Measurements from ENCODE around the gene RXFP2.

RXFP2 gene

DNA sequence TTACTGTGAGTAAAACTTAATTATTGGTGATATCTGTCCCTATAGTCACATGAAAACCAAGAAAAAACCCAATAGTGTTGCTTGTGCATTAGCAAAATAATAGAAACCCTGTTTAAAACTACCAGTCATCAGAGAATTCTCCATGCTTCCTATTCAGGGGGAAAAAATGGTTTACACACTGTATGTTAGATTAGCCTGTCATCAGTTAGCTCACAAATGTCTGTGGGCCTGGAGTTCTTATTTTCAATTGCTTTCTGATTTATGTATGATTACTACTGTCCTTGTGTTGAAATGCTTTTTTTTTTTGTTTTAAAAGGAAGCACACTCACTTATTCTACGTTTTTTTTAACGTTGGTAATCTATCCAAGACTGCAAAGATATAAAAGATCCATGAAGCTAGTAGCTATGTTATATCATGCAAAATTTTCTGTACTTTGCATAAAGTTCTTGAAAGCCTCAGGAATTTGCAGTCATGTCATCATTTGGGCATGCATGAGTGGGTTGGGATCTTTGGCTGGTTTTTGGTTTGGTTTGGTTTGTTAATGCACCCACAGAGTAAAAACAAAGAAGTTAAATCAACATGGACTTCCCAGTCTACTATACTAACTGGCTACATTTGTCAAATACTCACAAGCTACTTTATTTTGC lies 25.9 kb downstream of the RXFP2 start:
- Histone ChIP-seq H3K9ac (ENCODE audit: low read depth in 1 of 2, low read length in 2 of 2) (no peak overlapping the region), H3K4me3 (ENCODE audit: low read depth in 1 of 2, low read length in 2 of 2) (no peak overlapping the region), H3K27ac (ENCODE audit: low read depth, low read length) (no peak overlapping the region)

DNA sequence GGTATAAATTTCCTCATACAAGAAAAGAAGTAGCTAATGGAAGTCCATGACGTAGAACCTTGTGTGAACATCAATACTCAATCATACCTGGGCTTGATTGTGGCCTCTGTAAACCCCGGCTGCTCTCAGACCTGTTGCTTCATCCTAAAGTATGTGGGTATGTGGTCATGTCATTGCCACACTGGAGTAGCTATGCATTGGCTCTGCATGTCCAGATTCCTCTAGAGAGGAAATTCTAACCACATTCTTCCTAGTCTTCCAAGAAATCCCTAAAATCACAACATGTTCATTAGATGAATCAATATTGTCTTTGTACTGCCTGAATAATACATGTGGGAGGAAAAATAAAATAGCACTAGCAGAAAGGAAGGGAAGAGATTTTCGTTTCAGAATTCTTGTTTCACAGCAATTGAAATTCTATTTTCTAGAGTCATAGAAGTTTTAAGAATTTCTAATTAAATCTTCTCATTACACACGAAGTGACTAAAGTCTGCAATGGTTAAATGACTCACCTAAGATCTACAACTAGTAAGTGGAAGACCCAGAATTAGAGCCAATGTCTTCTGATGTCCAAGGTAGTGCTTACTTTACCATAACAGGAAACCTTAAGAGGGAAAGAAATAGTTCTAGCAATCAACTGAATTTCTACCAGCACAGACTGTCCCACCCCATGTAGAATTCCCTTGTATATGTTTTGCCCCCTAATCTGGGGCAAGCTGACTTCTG lies 28.0 kb downstream of the RXFP2 start:
- no peaks in the 10 kb centered on the region for H3K4me1 ChIP-seq (ENCODE audit: control insufficient read depth in 1 of 2, insufficient read depth in 2 of 2, low read length in 2 of 2)
- no peak overlapping the region for H3K4me3 ChIP-seq (ENCODE audit: low read depth in 1 of 2, low read length in 2 of 2)
- no peaks in the 10 kb centered on the region for H3K27me3 ChIP-seq (ENCODE audit: control insufficient read depth in 1 of 2, insufficient read depth in 2 of 2, low read length in 2 of 2)
- no peak overlapping the region for H3K27ac ChIP-seq (ENCODE audit: low read depth, low read length)
- no peak overlapping the region for H3K9ac ChIP-seq (ENCODE audit: low read depth in 1 of 2, low read length in 2 of 2)
- H3K36me3 ChIP-seq (ENCODE audit: control insufficient read depth in 1 of 2, insufficient read depth in 2 of 2, low read length in 2 of 2), result no peaks in the 10 kb centered on the region
- no peaks in the 10 kb centered on the region for H3K9me3 ChIP-seq (ENCODE audit: control insufficient read depth in 1 of 2, low read length in 2 of 2)

More for the DNA sequence above, 25.9 kb downstream of the RXFP2 start:
- Histone ChIP-seq H3K36me3 (ENCODE audit: control insufficient read depth in 1 of 2, insufficient read depth in 2 of 2, low read length in 2 of 2) (no peaks in the 10 kb centered on the region), H3K9me3 (ENCODE audit: control insufficient read depth in 1 of 2, low read length in 2 of 2) (no peaks in the 10 kb centered on the region), H3K27me3 (ENCODE audit: control insufficient read depth in 1 of 2, insufficient read depth in 2 of 2, low read length in 2 of 2) (no peaks in the 10 kb centered on the region), H3K4me1 (ENCODE audit: control insufficient read depth in 1 of 2, insufficient read depth in 2 of 2, low read length in 2 of 2) (no peaks in the 10 kb centered on the region)

DNA sequence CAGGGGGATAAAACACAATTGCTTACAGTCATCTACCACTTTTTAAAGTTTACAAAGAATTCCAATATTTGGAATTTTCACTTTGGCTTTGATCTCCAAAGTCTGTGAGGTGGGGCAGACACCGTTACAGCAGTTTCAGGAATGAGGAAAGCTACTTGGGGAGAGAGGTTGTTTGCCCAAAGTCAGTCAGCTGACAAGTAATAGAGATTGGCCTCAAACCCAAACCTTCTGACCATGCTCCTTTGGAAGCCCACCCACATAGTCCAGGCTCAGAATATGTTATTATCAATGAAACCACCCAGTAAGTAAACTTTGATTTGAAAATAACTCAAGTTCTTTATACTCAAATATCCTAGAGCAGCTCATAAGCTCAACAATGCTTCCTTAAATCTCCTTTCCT lies 29.0 kb downstream of the RXFP2 start:
- Histone ChIP-seq H3K27me3 (ENCODE audit: control insufficient read depth in 1 of 2, insufficient read depth in 2 of 2, low read length in 2 of 2) (no peaks in the 10 kb centered on the region), H3K27ac (ENCODE audit: low read depth, low read length) (no peak overlapping the region), H3K4me3 (ENCODE audit: low read depth in 1 of 2, low read length in 2 of 2) (no peak overlapping the region)

DNA sequence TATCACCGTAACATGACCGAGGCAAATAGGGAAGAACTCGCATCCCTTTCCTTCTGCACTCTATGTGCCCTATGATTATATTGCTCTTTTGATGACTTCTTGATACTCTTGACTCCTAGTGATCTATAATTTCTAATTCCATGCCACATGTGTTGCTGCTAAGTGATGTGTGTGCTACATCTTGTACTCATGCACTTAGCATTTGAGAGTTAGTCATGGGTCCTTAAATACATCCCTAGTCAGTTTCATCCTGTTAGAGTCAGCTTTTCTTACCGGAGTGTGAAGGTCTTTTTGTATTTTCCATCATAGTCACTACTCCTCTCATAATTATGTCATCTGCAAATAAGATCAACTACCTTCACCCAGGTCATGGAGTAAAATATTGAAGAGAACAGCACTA lies 30.2 kb downstream of the RXFP2 start:
- no peak overlapping the region for H3K4me3 ChIP-seq (ENCODE audit: low read depth in 1 of 2, low read length in 2 of 2)
- no peak overlapping the region for H3K9ac ChIP-seq (ENCODE audit: low read depth in 1 of 2, low read length in 2 of 2)
- H3K27me3 ChIP-seq (ENCODE audit: control insufficient read depth in 1 of 2, insufficient read depth in 2 of 2, low read length in 2 of 2), result no peaks in the 10 kb centered on the region
- no peaks in the 10 kb centered on the region for H3K9me3 ChIP-seq (ENCODE audit: control insufficient read depth in 1 of 2, low read length in 2 of 2)
- H3K27ac ChIP-seq (ENCODE audit: low read depth, low read length), result no peak overlapping the region
- no peaks in the 10 kb centered on the region for H3K4me1 ChIP-seq (ENCODE audit: control insufficient read depth in 1 of 2, insufficient read depth in 2 of 2, low read length in 2 of 2)
- H3K36me3 ChIP-seq (ENCODE audit: control insufficient read depth in 1 of 2, insufficient read depth in 2 of 2, low read length in 2 of 2), result no peaks in the 10 kb centered on the region

More for the DNA sequence above, 29.0 kb downstream of the RXFP2 start:
- Histone ChIP-seq H3K9ac (ENCODE audit: low read depth in 1 of 2, low read length in 2 of 2) (no peak overlapping the region), H3K36me3 (ENCODE audit: control insufficient read depth in 1 of 2, insufficient read depth in 2 of 2, low read length in 2 of 2) (no peaks in the 10 kb centered on the region), H3K9me3 (ENCODE audit: control insufficient read depth in 1 of 2, low read length in 2 of 2) (no peaks in the 10 kb centered on the region), H3K4me1 (ENCODE audit: control insufficient read depth in 1 of 2, insufficient read depth in 2 of 2, low read length in 2 of 2) (no peaks in the 10 kb centered on the region)

DNA sequence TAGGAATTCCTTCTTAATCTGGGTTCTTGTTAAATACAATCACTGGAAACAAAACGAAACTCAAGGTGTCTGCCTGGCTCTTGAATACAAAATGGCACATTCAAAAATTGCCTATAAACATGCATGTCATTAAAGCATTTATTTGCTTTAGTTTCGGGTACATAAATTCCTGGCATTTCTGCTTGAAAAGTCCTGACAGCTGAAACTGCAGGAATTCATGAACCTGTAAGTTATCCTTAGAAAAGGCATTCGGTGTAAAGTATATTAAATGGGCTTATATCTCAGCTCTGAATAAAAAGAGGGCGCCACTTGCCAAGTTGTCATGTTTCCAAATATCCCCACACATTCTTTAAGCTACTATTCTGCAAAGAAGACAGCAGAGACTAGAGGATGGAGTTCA lies 32.9 kb downstream of the RXFP2 start:
- Histone ChIP-seq H3K27me3 (ENCODE audit: control insufficient read depth in 1 of 2, insufficient read depth in 2 of 2, low read length in 2 of 2) (no peaks in the 10 kb centered on the region), H3K9ac (ENCODE audit: low read depth in 1 of 2, low read length in 2 of 2) (no peak overlapping the region), H3K4me3 (ENCODE audit: low read depth in 1 of 2, low read length in 2 of 2) (no peak overlapping the region), H3K9me3 (ENCODE audit: control insufficient read depth in 1 of 2, low read length in 2 of 2) (no peaks in the 10 kb centered on the region), H3K4me1 (ENCODE audit: control insufficient read depth in 1 of 2, insufficient read depth in 2 of 2, low read length in 2 of 2) (no peaks in the 10 kb centered on the region), H3K27ac (ENCODE audit: low read depth, low read length) (no peak overlapping the region), H3K36me3 (ENCODE audit: control insufficient read depth in 1 of 2, insufficient read depth in 2 of 2, low read length in 2 of 2) (no peaks in the 10 kb centered on the region)

DNA sequence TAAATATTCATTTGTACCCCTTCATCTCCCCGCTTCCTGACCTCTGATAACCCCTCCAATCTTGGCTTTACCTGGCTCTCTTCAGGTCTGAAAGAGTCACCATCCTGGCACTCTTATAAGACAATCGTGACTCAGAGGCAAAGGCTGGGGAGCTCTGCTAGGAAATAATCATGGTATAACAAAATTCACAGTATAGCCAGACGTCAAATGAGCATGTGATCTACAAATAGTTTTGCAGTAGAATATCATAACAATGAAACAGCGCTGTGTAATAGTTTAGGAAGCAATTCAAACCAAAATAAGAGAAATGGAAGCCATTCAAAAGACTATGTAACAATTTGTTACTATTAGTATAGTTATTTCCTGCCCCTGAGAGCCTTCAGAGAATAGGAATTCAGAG lies 34.2 kb downstream of the RXFP2 start:
- H3K9me3 ChIP-seq (ENCODE audit: control insufficient read depth in 1 of 2, low read length in 2 of 2), result no peaks in the 10 kb centered on the region
- peak overlapping the region; percentile 15 to 24 for H3K4me3 ChIP-seq (ENCODE audit: low read depth in 1 of 2, low read length in 2 of 2)
- no peaks in the 10 kb centered on the region for H3K27me3 ChIP-seq (ENCODE audit: control insufficient read depth in 1 of 2, insufficient read depth in 2 of 2, low read length in 2 of 2)
- no peak overlapping the region for H3K9ac ChIP-seq (ENCODE audit: low read depth in 1 of 2, low read length in 2 of 2)
- no peak overlapping the region for H3K27ac ChIP-seq (ENCODE audit: low read depth, low read length)
- H3K4me1 ChIP-seq (ENCODE audit: control insufficient read depth in 1 of 2, insufficient read depth in 2 of 2, low read length in 2 of 2), result no peaks in the 10 kb centered on the region
- H3K36me3 ChIP-seq (ENCODE audit: control insufficient read depth in 1 of 2, insufficient read depth in 2 of 2, low read length in 2 of 2), result no peaks in the 10 kb centered on the region

DNA sequence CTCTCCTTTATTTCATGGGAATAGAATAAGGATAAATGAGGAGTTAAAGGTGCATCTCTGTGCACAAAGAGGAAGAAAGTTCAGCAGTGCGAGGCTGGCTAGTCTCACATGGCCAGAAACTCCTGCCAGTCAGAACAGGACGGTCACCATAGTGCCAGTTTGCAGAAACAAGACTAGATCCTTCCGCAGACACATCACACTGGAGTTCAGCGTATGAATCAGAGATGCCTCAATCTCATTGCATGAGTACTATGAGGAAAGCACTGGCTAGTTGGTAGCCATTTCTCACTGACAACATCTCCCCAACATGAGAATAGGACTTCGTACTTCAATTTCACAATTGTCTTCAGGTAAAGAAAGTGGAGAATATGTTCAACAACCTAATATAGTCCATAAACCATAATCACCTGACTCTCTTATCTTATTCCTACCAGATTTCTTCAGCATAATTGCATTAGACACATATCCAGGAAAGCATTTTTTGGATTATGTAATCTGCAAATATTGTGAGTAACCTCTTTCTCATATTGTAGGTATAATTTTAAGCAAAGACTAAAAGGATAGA lies 34.9 kb downstream of the RXFP2 start:
- no peak overlapping the region for H3K4me3 ChIP-seq (ENCODE audit: low read depth in 1 of 2, low read length in 2 of 2)
- no peaks in the 10 kb centered on the region for H3K27me3 ChIP-seq (ENCODE audit: control insufficient read depth in 1 of 2, insufficient read depth in 2 of 2, low read length in 2 of 2)

DNA sequence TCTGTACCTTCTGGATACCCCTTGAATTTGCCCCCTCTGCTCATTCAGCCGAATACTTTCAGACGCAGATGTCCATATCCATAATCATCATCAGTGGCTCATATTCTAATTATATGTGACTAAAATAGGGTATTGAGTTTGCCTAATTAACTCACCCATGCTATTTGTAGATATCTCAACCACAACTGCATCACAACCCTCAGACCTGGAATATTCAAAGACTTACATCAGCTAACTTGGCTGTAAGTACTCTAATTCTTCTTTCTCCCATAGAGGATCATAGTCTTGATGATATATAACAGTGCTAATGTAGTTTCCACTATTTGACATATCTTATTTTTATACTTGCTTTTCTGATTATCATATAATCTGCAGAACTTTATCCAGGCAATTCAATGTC lies 35.8 kb downstream of the RXFP2 start:
- Histone ChIP-seq H3K9ac (ENCODE audit: low read depth in 1 of 2, low read length in 2 of 2) (no peak overlapping the region), H3K9me3 (ENCODE audit: control insufficient read depth in 1 of 2, low read length in 2 of 2) (no peaks in the 10 kb centered on the region), H3K27me3 (ENCODE audit: control insufficient read depth in 1 of 2, insufficient read depth in 2 of 2, low read length in 2 of 2) (no peaks in the 10 kb centered on the region), H3K27ac (ENCODE audit: low read depth, low read length) (no peak overlapping the region), H3K36me3 (ENCODE audit: control insufficient read depth in 1 of 2, insufficient read depth in 2 of 2, low read length in 2 of 2) (no peaks in the 10 kb centered on the region), H3K4me3 (ENCODE audit: low read depth in 1 of 2, low read length in 2 of 2) (no peak overlapping the region), H3K4me1 (ENCODE audit: control insufficient read depth in 1 of 2, insufficient read depth in 2 of 2, low read length in 2 of 2) (no peaks in the 10 kb centered on the region)

More for the DNA sequence above, 34.9 kb downstream of the RXFP2 start:
- Histone ChIP-seq H3K4me1 (ENCODE audit: control insufficient read depth in 1 of 2, insufficient read depth in 2 of 2, low read length in 2 of 2) (no peaks in the 10 kb centered on the region), H3K36me3 (ENCODE audit: control insufficient read depth in 1 of 2, insufficient read depth in 2 of 2, low read length in 2 of 2) (no peaks in the 10 kb centered on the region), H3K27ac (ENCODE audit: low read depth, low read length) (no peak overlapping the region), H3K9ac (ENCODE audit: low read depth in 1 of 2, low read length in 2 of 2) (no peak overlapping the region), H3K9me3 (ENCODE audit: control insufficient read depth in 1 of 2, low read length in 2 of 2) (no peaks in the 10 kb centered on the region)

DNA sequence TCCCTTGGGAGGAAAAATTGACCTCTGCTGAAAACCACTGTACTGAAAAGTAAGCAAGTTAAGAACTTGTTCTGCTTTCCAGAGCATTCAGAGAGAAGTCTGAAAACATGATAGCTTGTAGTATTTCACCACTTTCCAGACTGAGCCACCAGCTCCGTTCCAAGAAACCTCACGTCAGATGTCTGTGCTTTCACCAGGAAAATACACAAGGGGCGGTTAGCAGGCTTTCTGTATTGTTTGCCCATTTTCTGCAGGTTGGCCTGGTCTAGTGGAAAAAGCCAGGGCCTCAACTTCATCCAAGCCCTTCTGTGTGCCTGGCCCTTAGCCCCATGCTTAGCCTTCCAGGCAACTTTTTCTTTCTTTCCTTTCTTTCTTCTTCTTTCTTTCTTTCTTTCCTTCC lies 36.4 kb downstream of the RXFP2 start:
- Histone ChIP-seq H3K27me3 (ENCODE audit: control insufficient read depth in 1 of 2, insufficient read depth in 2 of 2, low read length in 2 of 2) (peaks cover 0 to under 1% of the 10 kb centered on the region in 2 donors), H3K36me3 (ENCODE audit: control insufficient read depth in 1 of 2, insufficient read depth in 2 of 2, low read length in 2 of 2) (no peaks in the 10 kb centered on the region), H3K4me3 (ENCODE audit: low read depth in 1 of 2, low read length in 2 of 2) (no peak overlapping the region), H3K9me3 (ENCODE audit: control insufficient read depth in 1 of 2, low read length in 2 of 2) (no peaks in the 10 kb centered on the region), H3K27ac (ENCODE audit: low read depth, low read length) (no peak overlapping the region), H3K9ac (ENCODE audit: low read depth in 1 of 2, low read length in 2 of 2) (no peak overlapping the region), H3K4me1 (ENCODE audit: control insufficient read depth in 1 of 2, insufficient read depth in 2 of 2, low read length in 2 of 2) (no peaks in the 10 kb centered on the region)

DNA sequence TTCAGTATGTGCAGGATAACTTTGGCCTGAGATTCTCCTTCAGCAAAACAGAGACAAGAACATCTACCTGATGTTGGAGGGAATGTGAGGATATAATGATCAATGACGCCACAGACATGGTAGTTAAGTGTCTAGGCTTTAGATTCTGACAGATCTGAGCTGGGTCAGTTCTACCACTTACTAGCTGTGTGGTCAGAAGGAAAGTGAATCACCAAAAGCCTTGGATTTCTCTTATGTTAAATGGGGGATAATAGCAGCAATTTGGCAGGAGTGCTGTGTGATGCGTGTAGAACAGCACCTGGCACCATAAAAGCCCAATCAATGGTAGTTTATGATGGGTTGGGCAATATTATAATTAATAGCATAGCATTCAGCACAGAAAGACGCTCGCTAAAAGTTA lies 41.7 kb downstream of the RXFP2 start:
- H3K36me3 ChIP-seq (ENCODE audit: control insufficient read depth in 1 of 2, insufficient read depth in 2 of 2, low read length in 2 of 2), result no peaks in the 10 kb centered on the region
- H3K9ac ChIP-seq (ENCODE audit: low read depth in 1 of 2, low read length in 2 of 2), result no peak overlapping the region
- no peaks in the 10 kb centered on the region for H3K4me1 ChIP-seq (ENCODE audit: control insufficient read depth in 1 of 2, insufficient read depth in 2 of 2, low read length in 2 of 2)
- H3K27me3 ChIP-seq (ENCODE audit: control insufficient read depth in 1 of 2, insufficient read depth in 2 of 2, low read length in 2 of 2), result peaks cover 0 to 7% of the 10 kb centered on the region in 2 donors
- H3K27ac ChIP-seq (ENCODE audit: low read depth, low read length), result no peak overlapping the region
- no peaks in the 10 kb centered on the region for H3K9me3 ChIP-seq (ENCODE audit: control insufficient read depth in 1 of 2, low read length in 2 of 2)
- H3K4me3 ChIP-seq (ENCODE audit: low read depth in 1 of 2, low read length in 2 of 2), result no peak overlapping the region
